Activated CD8-positive, alpha-beta memory T cell treated with anti-CD3 and anti-CD28 coated beads, Interleukin-2, amount 50 U/mL, for 48 hours (primary cell): ENCODE measurements around the gene RNASEH2A.
"Not testable (repeated sequence)": the region's sequence is repeated elsewhere in the genome, so short reads cannot be mapped to it uniquely, and the experiment has no call there.

Experiments
- DNase-seq: peaks from one replicate; pipeline ENCODE4 v3.0.0-alpha.2; 2020

The RNASEH2A gene

GRCh38 chr19:12794196-12794941, 12.0 kb upstream of the RNASEH2A start:
- DNase-seq = no peak

GRCh38 chr19:12794971-12795381, 11.4 kb upstream of the RNASEH2A start:
- no peak for DNase-seq

- peak; percentile 86 for DNase-seq
Measured at GRCh38 chr19:12796146-12797071, 10.0 kb upstream of the RNASEH2A start.

- no peak for DNase-seq
Measured at GRCh38 chr19:12797141-12797587, 9.2 kb upstream of the RNASEH2A start.

- not testable (repeated sequence) for DNase-seq
Measured at GRCh38 chr19:12797607-12798006, 8.8 kb upstream of the RNASEH2A start.

GRCh38 chr19:12799742-12800465, 6.5 kb upstream of the RNASEH2A start:
- DNase-seq = no peak

- no peak for DNase-seq
Measured at GRCh38 chr19:12800466-12800770, 6.0 kb upstream of the RNASEH2A start.

GRCh38 chr19:12800923-12801465, 5.4 kb upstream of the RNASEH2A start:
- DNase-seq = peak; percentile 73

GRCh38 chr19:12801466-12802266, 4.7 kb upstream of the RNASEH2A start, which contains the start of the genes PRDX2 and THSD8:
Gene PRDX2 (minus strand): TSS chr19:12801800. CDS start chr19:12801261, 539 bp downstream.
Gene THSD8 (plus strand): TSS chr19:12802069. CDS start chr19:12802072, 3 bp downstream.
- peak; percentile 88 for DNase-seq

- DNase-seq = no peak
Measured at GRCh38 chr19:12802267-12803106, 3.9 kb upstream of the RNASEH2A start.

- DNase-seq = no peak
Measured at GRCh38 chr19:12804051-12804450, 2.3 kb upstream of the RNASEH2A start.

- DNase-seq = no peak
Measured at GRCh38 chr19:12815088-12815487, 8.7 kb downstream of the RNASEH2A start.

GRCh38 chr19:12817188-12817587, 10.8 kb downstream of the RNASEH2A start:
- DNase-seq = not testable (repeated sequence)

- DNase-seq = not testable (repeated sequence)
Measured at GRCh38 chr19:12817810-12818209, 11.4 kb downstream of the RNASEH2A start.

- DNase-seq = no peak
Measured at GRCh38 chr19:12821761-12822160, 15.4 kb downstream of the RNASEH2A start.

- peak; percentile 70 for DNase-seq
Measured at GRCh38 chr19:12825254-12826131, 19.1 kb downstream of the RNASEH2A start.

- no peak for DNase-seq
Measured at GRCh38 chr19:12828494-12828893, 22.1 kb downstream of the RNASEH2A start.

GRCh38 chr19:12833418-12833737, 27.0 kb downstream of the RNASEH2A start:
- DNase-seq = no peak

- peak; percentile 70 for DNase-seq
Measured at GRCh38 chr19:12833738-12834565, 27.6 kb downstream of the RNASEH2A start.
